ENCODE results near the gene STK40. TPM values are rescaled to one million over a fixed set of nuclear protein-coding genes. Genes with fewer than 3 reads are reported as not detected.

Gene STK40
- total and polyA plus RNA-seq, 9 of the 15 experiments (the other 6 are each of a cell fraction or from before 2014, with no cell fraction given) = 0.69 to 94.3 (median 39.1) TPM

GRCh38 chr1:36398370-36398977 lies 12.8 kb upstream of the STK40 start:
- Histone ChIP-seq H3K27ac (ENCODE audit: extremely low read depth, low read depth, low read length) (peak overlapping the region; percentile 89; the same call in 2 of the 3 replicates), H3K27me3 (ENCODE audit: control insufficient read depth in 2 of 2, insufficient read depth in 2 of 2, low read length in 2 of 2) (no peaks in the 10 kb centered on the region), H3K4me1 (replicated peaks in 1 of 2; ENCODE audit: control insufficient read depth in 2 of 2, insufficient read depth in 2 of 2, low read length in 2 of 2) (peaks cover 24 to 45% of the 10 kb centered on the region in 2 experiments), H3K79me2 (ENCODE audit: control insufficient read depth, insufficient read depth, low read length) (peaks cover 32% of the 10 kb centered on the region), H3K4me2 (ENCODE audit: insufficient read depth, low read length) (peak overlapping the region; percentile 97), H3K36me3 (ENCODE audit: control insufficient read depth, insufficient read depth, low read length) (peaks cover 9% of the 10 kb centered on the region), H3K9me1 (ENCODE audit: control insufficient read depth, insufficient read depth, low read length) (no peaks in the 10 kb centered on the region), H3K9ac (ENCODE audit: insufficient read depth in 1 of 2, low read depth in 2 of 2, low read length in 2 of 2) (peak overlapping the region in 1 of 2 experiments; percentile 90; a peak in 3 of 4 replicates), H3K9me3 (replicated peaks; ENCODE audit: control insufficient read depth, insufficient read depth, low read depth, low read length) (no peaks in the 10 kb centered on the region), H4K20me1 (replicated peaks; ENCODE audit: control insufficient read depth, insufficient read depth, low read length) (no peaks in the 10 kb centered on the region), H2AFZ (ENCODE audit: low read depth, low read length) (peak overlapping the region; percentile 85), H3K4me3 (peak overlapping the region; percentile 71; the same call in 1 of the 2 replicates)
- no TSS peak for BruUV-seq (replicated peaks)
- in situ Hi-C loops (cut with MboI) = no loop called here
- ATAC-seq (no peak), FAIRE-seq (no peak), DNase-seq (ENCODE audit: extremely low read depth in 1 of 4, low spot score in 3 of 4) (no peak)
- ChIA-PET POLR2A (interaction anchor here (1.5 to 10.6 kb wide), 5 partner anchors 10 to 248 kb away, joined by 3 to 315 read pairs (median 10); partner anchors contain the start of gene STK40), CTCF (ENCODE audit: low intra/inter-chr PET ratio) (interaction anchor here (0.6 kb wide), 1 partner anchor 249 kb away, joined by 3 read pairs; the partner anchor contains the start of gene TRAPPC3)
- intact Hi-C loops (cut with micrococcal nuclease) = no loop called here
- 56% methylated on average over 6 of the region's 7 CpGs for WGBS (ENCODE audit: insufficient coverage, low coverage, missing lambda C conversion rate)
- TF ChIP-seq ZNF444 (CRISPR knock-in tag; IDR thresholded peaks at IDR 0.05) (0 out of 2 replicates have a peak, but pooled peaks have one; percentile 28), ZNF280A (IDR thresholded peaks at IDR 0.05; ENCODE audit: low read depth, partially characterized antibody) (no peak), ZNF311 (CRISPR knock-in tag; IDR thresholded peaks at IDR 0.05) (peak; percentile 88), GMEB1 (CRISPR knock-in tag; IDR thresholded peaks at IDR 0.05) (peak; percentile 44), HINFP (tag; conservative IDR thresholded peaks at IDR 0.05; ENCODE audit: low read depth) (peak; percentile 83), NFXL1 (CRISPR knock-in tag; IDR thresholded peaks at IDR 0.05) (peak; percentile 71; the same call in 1 of the 2 replicates), ZNF354B (CRISPR knock-in tag; IDR thresholded peaks at IDR 0.05) (peak; percentile 83), CXXC5 (CRISPR knock-in tag; IDR thresholded peaks at IDR 0.05) (peak; percentile 87), RUNX1 (IDR thresholded peaks at IDR 0.05; ENCODE audit: low read depth) (no peak), ZNF561 (CRISPR knock-in tag; conservative IDR thresholded peaks at IDR 0.05) (peak; percentile 80; the same call in 1 of the 2 replicates), DMBX1 (CRISPR knock-in tag; IDR thresholded peaks at IDR 0.05; ENCODE audit: borderline replicate concordance) (peak; percentile 98), ZNF584 (CRISPR knock-in tag; IDR thresholded peaks at IDR 0.05; ENCODE audit: low read depth) (peak; percentile 90), ZNF134 (CRISPR knock-in tag; conservative IDR thresholded peaks at IDR 0.05) (peak; percentile 69), ZBTB1 (CRISPR knock-in tag; IDR thresholded peaks at IDR 0.05; ENCODE audit: borderline replicate concordance, low read depth) (no peak), MXD1 (CRISPR knock-in tag; IDR thresholded peaks at IDR 0.05; ENCODE audit: borderline replicate concordance, poor library complexity, severe bottlenecking) (peak; percentile 61), ZNF175 (CRISPR knock-in tag; IDR thresholded peaks at IDR 0.05; ENCODE audit: low read depth) (peak; percentile 98), ZNF707 (CRISPR knock-in tag; conservative IDR thresholded peaks at IDR 0.05) (peak; percentile 62)
